ENCODE data around the gene NAA80.
"Not testable (repeated sequence)": the region's sequence is repeated elsewhere in the genome, so short reads cannot be mapped to it uniquely, and the experiment has no call there.

Gene NAA80

GRCh38 chr3:50319181-50319893, 20.1 kb upstream of the NAA80 start:
- H3K4me3 ChIP-seq (ENCODE audit: low read depth, low read length) = no peak overlapping the region
- DNase-seq (ENCODE audit: low read depth) = no peak
- TF ChIP-seq CTCF (conservative IDR thresholded peaks at IDR 0.05; ENCODE audit: low read depth, low read length) = no peak

- H3K4me3 ChIP-seq (ENCODE audit: low read depth, low read length) = no peak overlapping the region
- DNase-seq (ENCODE audit: low read depth) = no peak
- no peak for TF ChIP-seq CTCF (conservative IDR thresholded peaks at IDR 0.05; ENCODE audit: low read depth, low read length)
These were observed 19.4 kb upstream of the NAA80 start for GRCh38 chr3:50318615-50319014.

GRCh38 chr3:50318163-50318562, 19.0 kb upstream of the NAA80 start:
- no peak for TF ChIP-seq CTCF (conservative IDR thresholded peaks at IDR 0.05; ENCODE audit: low read depth, low read length)
- no peak overlapping the region for H3K4me3 ChIP-seq (ENCODE audit: low read depth, low read length)
- no peak for DNase-seq (ENCODE audit: low read depth)

GRCh38 chr3:50317300-50317699, 18.1 kb upstream of the NAA80 start:
- no peak for DNase-seq (ENCODE audit: low read depth)
- H3K4me3 ChIP-seq (ENCODE audit: low read depth, low read length) = no peak overlapping the region

GRCh38 chr3:50316657-50317242, 17.5 kb upstream of the NAA80 start:
- no peak overlapping the region for H3K4me3 ChIP-seq (ENCODE audit: low read depth, low read length)
- no peak for TF ChIP-seq CTCF (conservative IDR thresholded peaks at IDR 0.05; ENCODE audit: low read depth, low read length)
- DNase-seq (ENCODE audit: low read depth) = peak; percentile 51

More at GRCh38 chr3:50317300-50317699, 18.1 kb upstream of the NAA80 start:
- no peak for TF ChIP-seq CTCF (conservative IDR thresholded peaks at IDR 0.05; ENCODE audit: low read depth, low read length)

GRCh38 chr3:50314816-50315215, 15.6 kb upstream of the NAA80 start:
- TF ChIP-seq CTCF (conservative IDR thresholded peaks at IDR 0.05; ENCODE audit: low read depth, low read length) = no peak
- no peak overlapping the region for H3K4me3 ChIP-seq (ENCODE audit: low read depth, low read length)
- DNase-seq (ENCODE audit: low read depth) = no peak

GRCh38 chr3:50314342-50314741, 15.1 kb upstream of the NAA80 start:
- DNase-seq (ENCODE audit: low read depth) = no peak
- no peak for TF ChIP-seq CTCF (conservative IDR thresholded peaks at IDR 0.05; ENCODE audit: low read depth, low read length)
- H3K4me3 ChIP-seq (ENCODE audit: low read depth, low read length) = no peak overlapping the region

- not testable (repeated sequence) for H3K4me3 ChIP-seq (ENCODE audit: low read depth, low read length); DNase-seq (ENCODE audit: low read depth)
These were observed 12.8 kb upstream of the NAA80 start for GRCh38 chr3:50312041-50312440.

Measured in choroid plexus epithelial cell (primary cell).